ENCODE data around the gene ABHD12B.

GRCh38 chr14:50936882-50937281 lies 65.0 kb downstream of the ABHD12B start:
- TF ChIP-seq POLR2AphosphoS5 (IDR thresholded peaks at IDR 0.05; ENCODE audit: borderline replicate concordance, low read depth, low read length) (no peak), EZH2 (IDR thresholded peaks at IDR 0.05) (no peak)

Measured in SK-N-MC (cell line).